Thyroid gland (tissue), 4 donors: Measurements from ENCODE around the gene SPRR4.

Experiments used
- POLR2A ChIP-seq, 2 donors: fragments of 450-650 bp; IDR thresholded peaks; one replicate each; pipeline ENCODE4 v1.6.1; 2017; ENCODE audit warnings: antibody characterized with exemption in 2 of 2, mild to moderate bottlenecking in 2 of 2, moderate library complexity in 1 of 2
- TF ChIP-seq, protein P1 (sequence below), 6 experiments: fragments of 200-600 bp in 3 of 6; fragments of 450-650 bp in 3 of 6; sonication (generic) in 3 of 6; IDR thresholded peaks; one replicate each; pipeline ENCODE4 v1.5.1; 2016 to 2019; ENCODE audit warnings: antibody characterized with exemption in 6 of 6, mild to moderate bottlenecking in 2 of 6, inconsistent platforms in 1 of 6, moderate library complexity in 1 of 6

DNA sequence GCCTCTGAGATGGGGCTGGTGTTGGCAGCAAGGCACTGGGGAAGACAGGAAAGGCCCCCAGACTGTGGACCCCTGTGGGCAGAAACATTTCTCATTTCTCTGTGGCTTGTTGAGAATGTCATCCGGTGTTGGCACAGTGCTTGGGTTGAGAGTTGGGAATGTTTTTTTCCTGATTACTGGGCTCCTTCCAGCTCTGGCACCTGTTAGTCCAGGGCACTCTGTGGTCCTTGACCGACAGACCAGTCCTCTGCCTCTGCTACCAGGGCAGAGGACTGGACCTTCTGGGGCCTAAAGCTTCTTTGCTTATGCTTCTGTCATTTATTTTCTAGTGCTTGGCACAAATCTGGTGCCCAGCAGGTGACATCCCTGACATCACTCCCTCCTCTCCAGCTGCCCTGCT is 28.3 kb upstream of the SPRR4 start:
- TF ChIP-seq, protein P1, sequence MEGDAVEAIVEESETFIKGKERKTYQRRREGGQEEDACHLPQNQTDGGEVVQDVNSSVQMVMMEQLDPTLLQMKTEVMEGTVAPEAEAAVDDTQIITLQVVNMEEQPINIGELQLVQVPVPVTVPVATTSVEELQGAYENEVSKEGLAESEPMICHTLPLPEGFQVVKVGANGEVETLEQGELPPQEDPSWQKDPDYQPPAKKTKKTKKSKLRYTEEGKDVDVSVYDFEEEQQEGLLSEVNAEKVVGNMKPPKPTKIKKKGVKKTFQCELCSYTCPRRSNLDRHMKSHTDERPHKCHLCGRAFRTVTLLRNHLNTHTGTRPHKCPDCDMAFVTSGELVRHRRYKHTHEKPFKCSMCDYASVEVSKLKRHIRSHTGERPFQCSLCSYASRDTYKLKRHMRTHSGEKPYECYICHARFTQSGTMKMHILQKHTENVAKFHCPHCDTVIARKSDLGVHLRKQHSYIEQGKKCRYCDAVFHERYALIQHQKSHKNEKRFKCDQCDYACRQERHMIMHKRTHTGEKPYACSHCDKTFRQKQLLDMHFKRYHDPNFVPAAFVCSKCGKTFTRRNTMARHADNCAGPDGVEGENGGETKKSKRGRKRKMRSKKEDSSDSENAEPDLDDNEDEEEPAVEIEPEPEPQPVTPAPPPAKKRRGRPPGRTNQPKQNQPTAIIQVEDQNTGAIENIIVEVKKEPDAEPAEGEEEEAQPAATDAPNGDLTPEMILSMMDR (IDR thresholded peaks at IDR 0.05) = no peak
- no peak for TF ChIP-seq POLR2A (IDR thresholded peaks at IDR 0.05)
